Neural crest cell (in vitro differentiated cells): ENCODE data around the gene ARL2. TPM values are rescaled to one million over a fixed set of nuclear protein-coding genes. Genes with fewer than 3 reads are reported as not detected.
A peak's percentile ranks its signal among the peaks of the same experiment; 100 is the strongest.

ENCODE experiments used
- DNase-seq: peaks from one replicate; pipeline ENCODE4 v3.0.0; 2021; ENCODE audit warnings: low read depth, mixed read lengths, low spot score
- H3K27ac Mint-ChIP-seq: one replicate; pipeline ENCODE4 v1.8.0; 2021; ENCODE audit warnings: mild to moderate bottlenecking, mixed read lengths; ENCODE audit not compliant: unreplicated experiment
- H3K27me3 Mint-ChIP-seq: 2 replicates; pipeline ENCODE4 v1.8.0; 2021; ENCODE audit warnings: low read depth, mild to moderate bottlenecking, mixed read lengths
- H3K36me3 Mint-ChIP-seq: 2 replicates; pipeline ENCODE4 v1.8.0; 2021; ENCODE audit warnings: low read depth, mild to moderate bottlenecking, mixed read lengths
- H3K4me1 Mint-ChIP-seq: 2 replicates; pipeline ENCODE4 v1.8.0; 2021; ENCODE audit warnings: mixed read lengths
- H3K4me3 Mint-ChIP-seq: one replicate; pipeline ENCODE4 v1.8.0; 2021; ENCODE audit warnings: mild to moderate bottlenecking, mixed read lengths
- H3K9me3 Mint-ChIP-seq: 2 replicates; pipeline ENCODE4 v1.8.0; 2021; ENCODE audit warnings: mixed read lengths
- total RNA-seq: library from RNA; stranded (reverse); gene quantifications from 2 replicates; pipeline ENCODE4 v1.2.1, GENCODE V29; 2021
- TF ChIP-seq, protein P1 (sequence below): fragments of 200-600 bp; sonication (generic); conservative IDR thresholded peaks from 2 replicates; pipeline ENCODE4 v1.5.0; 2021; ENCODE audit warnings: antibody characterized with exemption, mild to moderate bottlenecking

Gene ARL2
- total RNA-seq, 1 donor from 2014 or later = 117 TPM

DNA sequence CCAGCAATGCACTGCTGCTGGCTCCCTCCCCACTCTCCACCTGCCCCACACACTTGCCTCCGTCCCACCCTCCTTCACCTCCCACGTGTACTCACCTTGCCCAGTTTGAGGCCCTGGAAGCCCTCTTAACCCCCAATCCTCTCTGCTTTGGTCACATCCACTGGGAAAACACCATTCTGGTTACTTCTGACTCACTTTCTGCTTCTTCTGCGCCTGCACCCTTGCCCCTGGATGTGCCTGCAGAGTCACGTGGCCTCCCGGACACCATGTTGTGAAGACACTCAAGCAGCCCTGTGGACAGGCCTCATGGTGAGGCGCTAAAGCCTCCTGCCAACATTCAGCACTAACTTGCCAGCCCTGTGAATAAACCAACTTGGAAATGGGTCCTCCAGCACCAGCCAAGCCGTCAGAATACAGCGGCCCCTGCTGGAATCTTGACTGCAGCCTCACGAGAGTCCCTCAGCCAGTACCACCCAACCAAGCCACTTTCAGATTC is 47.0 kb downstream of the ARL2 start:
- H3K4me1 Mint-ChIP-seq = no peaks in the 10 kb centered on the region
- peaks cover 9% of the 10 kb centered on the region for H3K27me3 Mint-ChIP-seq
- no peak for DNase-seq
- no peak overlapping the region for H3K27ac Mint-ChIP-seq
- no peak overlapping the region for H3K4me3 Mint-ChIP-seq
- no peaks in the 10 kb centered on the region for H3K9me3 Mint-ChIP-seq
- H3K36me3 Mint-ChIP-seq = no peaks in the 10 kb centered on the region
- TF ChIP-seq, protein P1, sequence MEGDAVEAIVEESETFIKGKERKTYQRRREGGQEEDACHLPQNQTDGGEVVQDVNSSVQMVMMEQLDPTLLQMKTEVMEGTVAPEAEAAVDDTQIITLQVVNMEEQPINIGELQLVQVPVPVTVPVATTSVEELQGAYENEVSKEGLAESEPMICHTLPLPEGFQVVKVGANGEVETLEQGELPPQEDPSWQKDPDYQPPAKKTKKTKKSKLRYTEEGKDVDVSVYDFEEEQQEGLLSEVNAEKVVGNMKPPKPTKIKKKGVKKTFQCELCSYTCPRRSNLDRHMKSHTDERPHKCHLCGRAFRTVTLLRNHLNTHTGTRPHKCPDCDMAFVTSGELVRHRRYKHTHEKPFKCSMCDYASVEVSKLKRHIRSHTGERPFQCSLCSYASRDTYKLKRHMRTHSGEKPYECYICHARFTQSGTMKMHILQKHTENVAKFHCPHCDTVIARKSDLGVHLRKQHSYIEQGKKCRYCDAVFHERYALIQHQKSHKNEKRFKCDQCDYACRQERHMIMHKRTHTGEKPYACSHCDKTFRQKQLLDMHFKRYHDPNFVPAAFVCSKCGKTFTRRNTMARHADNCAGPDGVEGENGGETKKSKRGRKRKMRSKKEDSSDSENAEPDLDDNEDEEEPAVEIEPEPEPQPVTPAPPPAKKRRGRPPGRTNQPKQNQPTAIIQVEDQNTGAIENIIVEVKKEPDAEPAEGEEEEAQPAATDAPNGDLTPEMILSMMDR = peak; percentile 29

DNA sequence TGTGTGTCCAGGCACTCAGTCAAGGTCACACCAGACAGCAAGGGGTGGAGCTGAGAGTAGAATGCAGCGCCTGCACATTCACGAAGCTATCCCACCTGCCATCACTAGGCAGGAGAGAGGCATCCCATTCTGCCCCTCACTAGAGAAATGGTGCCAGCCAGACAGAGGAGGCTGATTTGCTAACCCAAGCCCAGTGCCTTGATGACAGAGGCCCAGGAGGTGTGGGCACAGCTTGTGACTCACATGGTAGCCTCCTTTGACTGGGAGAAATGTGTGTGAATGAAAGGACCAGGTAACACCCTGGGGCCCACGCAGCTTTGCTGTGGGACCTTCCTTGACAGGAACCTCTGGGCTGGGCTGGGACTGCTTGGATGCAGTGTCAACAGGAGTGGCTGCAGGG is 49.6 kb downstream of the ARL2 start:
- peaks cover 9% of the 10 kb centered on the region for H3K27me3 Mint-ChIP-seq
- TF ChIP-seq, protein P1 = no peak
- H3K4me1 Mint-ChIP-seq = no peaks in the 10 kb centered on the region
- no peaks in the 10 kb centered on the region for H3K36me3 Mint-ChIP-seq
- H3K27ac Mint-ChIP-seq = no peak overlapping the region
- H3K9me3 Mint-ChIP-seq = no peaks in the 10 kb centered on the region
- H3K4me3 Mint-ChIP-seq = no peak overlapping the region
- DNase-seq = no peak

DNA sequence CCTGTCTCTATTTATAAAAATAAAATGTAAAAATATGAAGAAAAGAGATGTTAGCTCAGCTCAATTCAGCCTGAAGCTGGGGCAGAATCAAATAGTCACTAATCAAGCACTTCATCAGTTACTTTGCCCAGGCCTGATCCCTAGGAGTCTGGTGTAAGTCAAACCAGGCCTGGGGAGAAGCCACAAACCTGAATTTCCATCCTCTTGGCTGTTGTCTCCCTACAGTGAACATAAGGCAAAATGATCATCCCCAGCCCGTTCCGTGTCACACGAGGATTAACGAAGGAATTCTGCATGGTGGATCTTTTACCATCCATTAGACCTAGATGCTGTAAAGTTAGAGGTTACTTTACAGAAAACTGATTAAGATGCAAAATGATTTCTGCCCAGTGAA is 50.9 kb downstream of the ARL2 start:
- H3K36me3 Mint-ChIP-seq = no peaks in the 10 kb centered on the region
- DNase-seq = no peak
- peaks cover 5% of the 10 kb centered on the region for H3K27me3 Mint-ChIP-seq
- TF ChIP-seq, protein P1 = no peak
- H3K4me1 Mint-ChIP-seq = no peaks in the 10 kb centered on the region
- H3K9me3 Mint-ChIP-seq = no peaks in the 10 kb centered on the region
- no peak overlapping the region for H3K4me3 Mint-ChIP-seq
- H3K27ac Mint-ChIP-seq = no peak overlapping the region

DNA sequence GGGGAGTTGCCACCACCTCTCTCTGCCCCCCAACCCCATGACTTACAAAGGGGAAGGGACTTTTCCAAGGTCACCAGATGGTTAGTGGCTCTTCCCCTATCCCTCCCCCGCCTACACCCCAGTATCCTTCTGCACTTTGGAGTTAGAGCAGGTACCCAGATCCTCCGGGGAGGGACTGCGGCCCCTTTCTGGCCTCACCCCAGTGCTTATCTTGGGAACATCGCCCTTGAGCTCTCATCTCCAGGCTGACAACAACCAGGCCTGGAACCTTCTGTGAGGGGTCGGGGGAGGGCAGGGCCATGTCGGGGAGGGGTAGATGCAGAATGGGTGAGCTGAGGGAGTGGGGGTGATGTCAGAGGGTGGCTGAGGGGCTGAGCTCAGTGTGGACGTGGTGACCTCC is 51.9 kb downstream of the ARL2 start:
- Mint-ChIP-seq H3K27me3 (peaks cover 3% of the 10 kb centered on the region), H3K4me1 (no peaks in the 10 kb centered on the region), H3K27ac (no peak overlapping the region), H3K4me3 (no peak overlapping the region), H3K9me3 (no peaks in the 10 kb centered on the region), H3K36me3 (no peaks in the 10 kb centered on the region)
- TF ChIP-seq, protein P1 = no peak
- DNase-seq = no peak

DNA sequence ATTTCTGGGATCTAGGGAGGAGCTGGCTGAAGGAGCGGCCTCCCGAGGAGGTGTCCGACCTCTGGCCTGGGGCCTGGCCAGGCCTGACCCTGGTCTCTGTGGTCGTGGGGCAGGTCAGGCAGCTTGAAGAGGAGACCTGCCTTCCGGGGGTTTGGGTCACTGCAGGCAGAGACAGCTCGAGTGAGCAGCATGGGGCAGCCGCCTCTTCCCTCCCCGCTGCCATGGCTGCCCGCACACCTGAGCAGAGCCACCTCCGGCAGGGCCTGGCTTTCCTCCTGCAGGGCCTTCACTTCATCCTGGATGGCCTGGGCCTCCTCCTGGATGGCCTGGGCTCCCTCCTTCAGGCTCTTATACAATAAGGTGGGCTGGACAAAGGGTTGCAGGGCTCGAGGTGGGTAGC is 52.4 kb downstream of the ARL2 start:
- Mint-ChIP-seq H3K4me1 (no peaks in the 10 kb centered on the region), H3K36me3 (no peaks in the 10 kb centered on the region), H3K4me3 (no peak overlapping the region), H3K27me3 (no peaks in the 10 kb centered on the region), H3K9me3 (no peaks in the 10 kb centered on the region), H3K27ac (no peak overlapping the region)
- no peak for DNase-seq
- TF ChIP-seq, protein P1 = no peak
